Prostate gland (tissue), 2 donors: ENCODE measurements around the gene ASIP.

Experiments used
- CTCF ChIP-seq, 4 experiments: fragments of 200-600 bp in 2 of 4; fragments of 450-650 bp in 2 of 4; sonication (generic) in 2 of 4; IDR thresholded peaks; 1 replicate in 3 of 4; 2 replicates in 1 of 4; pipeline ENCODE4 v1.5.1; 2016 to 2019; ENCODE audit warnings: antibody characterized with exemption in 4 of 4, mild to moderate bottlenecking in 2 of 4, moderate library complexity in 2 of 4
- POLR2A ChIP-seq: fragments of 450-650 bp; IDR thresholded peaks from one replicate; pipeline ENCODE4 v1.6.1; 2016; ENCODE audit warnings: antibody characterized with exemption, mild to moderate bottlenecking

DNA sequence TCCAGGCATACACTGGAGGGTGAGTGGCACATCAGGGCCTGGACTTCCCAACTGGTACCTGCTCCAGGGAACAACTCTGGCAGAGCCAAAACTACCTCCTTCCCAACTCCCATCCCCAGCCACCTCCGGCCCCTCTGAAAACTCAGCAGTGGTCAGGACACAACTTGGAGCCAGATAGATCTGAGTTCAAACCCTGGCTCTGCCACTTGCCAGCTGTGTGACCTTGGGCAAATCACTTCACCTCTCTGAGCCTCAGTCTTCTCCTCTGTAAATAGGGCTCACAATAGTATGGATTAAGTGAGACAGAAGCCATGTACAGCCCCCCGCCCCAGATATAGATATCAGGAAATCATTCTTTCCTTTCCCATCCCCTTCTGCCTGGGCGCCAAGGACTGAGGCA is 51.3 kb downstream of the ASIP start:
- TF ChIP-seq CTCF (IDR thresholded peaks at IDR 0.05) (no peak), POLR2A (no peak)
